Omental fat pad (tissue), 4 donors: ENCODE data around the gene ALOX15B. TPM values are rescaled to one million over a fixed set of nuclear protein-coding genes. Genes with fewer than 3 reads are reported as not detected.

Source experiments
- ATAC-seq: fragments of 150-250 bp; one replicate; pipeline ENCODE4 v1.9.1; 2016; ENCODE audit warnings: mild to moderate bottlenecking, moderate library complexity; ENCODE audit not compliant: low FRiP score
- DNase-seq: peaks from one replicate; pipeline ENCODE4 v3.0.0-alpha.2; 2019; ENCODE audit warnings: low spot score
- CTCF ChIP-seq, 3 donors: fragments of 450-650 bp; IDR thresholded peaks; one replicate each; pipeline ENCODE4 v1.5.1; 2016 to 2017; ENCODE audit warnings: antibody characterized with exemption in 3 of 3, mild to moderate bottlenecking in 3 of 3, moderate library complexity in 2 of 3
- total RNA-seq, 4 donors: library from RNA; depleted of rRNA; stranded (reverse); fragments of >200 nt; gene quantifications; one replicate each; pipeline ENCODE4 v1.1.0, GENCODE V29; 2016

Gene ALOX15B
- total RNA-seq, 4 donors from 2014 or later: 3.8 to 9.8 (median 8.2) TPM

- DNase-seq (no peak), ATAC-seq (no peak)
- TF ChIP-seq CTCF (IDR thresholded peaks at IDR 0.05): no peak
These were observed 9.7 kb upstream of the ALOX15B start for GRCh38 chr17:8029121-8029520.

GRCh38 chr17:8031261-8031661 lies 7.6 kb upstream of the ALOX15B start:
- TF ChIP-seq CTCF (IDR thresholded peaks at IDR 0.05): no peak
- ATAC-seq (no peak), DNase-seq (no peak)

- ATAC-seq: no peak
- no peak for TF ChIP-seq CTCF (IDR thresholded peaks at IDR 0.05)
These were observed 6.9 kb upstream of the ALOX15B start for GRCh38 chr17:8031950-8032349.

GRCh38 chr17:8032442-8032841 lies 6.4 kb upstream of the ALOX15B start:
- no peak for ATAC-seq
- DNase-seq: no peak
- no peak for TF ChIP-seq CTCF (IDR thresholded peaks at IDR 0.05)

More at GRCh38 chr17:8031950-8032349, 6.9 kb upstream of the ALOX15B start:
- no peak for DNase-seq

- no peak for DNase-seq
These were observed 831 bp downstream of the ALOX15B start for GRCh38 chr17:8039611-8040168.

GRCh38 chr17:8041249-8041928 lies 2.5 kb downstream of the ALOX15B start:
- DNase-seq: no peak
- ATAC-seq: peak; percentile 81
- TF ChIP-seq CTCF (IDR thresholded peaks at IDR 0.05): no peak

More at GRCh38 chr17:8039611-8040168, 831 bp downstream of the ALOX15B start:
- ATAC-seq: no peak
- no peak for TF ChIP-seq CTCF (IDR thresholded peaks at IDR 0.05)

- TF ChIP-seq CTCF (IDR thresholded peaks at IDR 0.05): no peak
- DNase-seq (no peak), ATAC-seq (no peak)
These were observed 3.1 kb downstream of the ALOX15B start for GRCh38 chr17:8041979-8042378.
